Inferior parietal cortex (tissue), 1 donor: ENCODE data around the gene PSG6.
A peak's percentile ranks its signal among the peaks of the same experiment; 100 is the strongest.
"Not testable (repeated sequence)": the region's sequence is repeated elsewhere in the genome, so short reads cannot be mapped to it uniquely, and the experiment has no call there.

ENCODE experiments used
- DNase-seq: peaks from one replicate; pipeline ENCODE4 v3.0.0-alpha.2; 2016; ENCODE audit errors: extremely low spot score

Gene PSG6

DNA sequence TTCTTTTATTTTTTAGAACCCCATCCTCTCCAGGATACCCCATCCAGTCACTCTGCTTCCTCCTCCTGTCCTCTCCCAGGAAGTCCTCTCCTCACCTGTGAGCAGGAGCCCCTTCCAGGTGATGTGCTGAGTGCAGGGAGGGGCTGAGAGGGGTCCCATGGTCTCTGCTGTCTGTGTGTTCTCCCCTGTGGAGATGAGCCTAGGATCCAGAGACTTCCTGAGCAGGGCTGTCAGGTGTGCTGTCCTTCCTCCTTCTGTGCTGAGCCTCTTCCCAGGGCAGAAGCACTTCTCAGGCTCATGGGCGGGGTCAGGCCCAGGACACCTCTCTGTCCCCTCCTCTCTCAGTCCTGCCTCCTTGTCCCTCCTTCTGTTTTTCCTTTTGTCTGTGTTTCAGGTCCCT is at the start of gene PSG6:
Gene PSG6 (minus strand): TSS at position 261 of the 400 bp plus-strand sequence. CDS start 102 bp downstream, at position 159.
- DNase-seq: not testable (repeated sequence)

DNA sequence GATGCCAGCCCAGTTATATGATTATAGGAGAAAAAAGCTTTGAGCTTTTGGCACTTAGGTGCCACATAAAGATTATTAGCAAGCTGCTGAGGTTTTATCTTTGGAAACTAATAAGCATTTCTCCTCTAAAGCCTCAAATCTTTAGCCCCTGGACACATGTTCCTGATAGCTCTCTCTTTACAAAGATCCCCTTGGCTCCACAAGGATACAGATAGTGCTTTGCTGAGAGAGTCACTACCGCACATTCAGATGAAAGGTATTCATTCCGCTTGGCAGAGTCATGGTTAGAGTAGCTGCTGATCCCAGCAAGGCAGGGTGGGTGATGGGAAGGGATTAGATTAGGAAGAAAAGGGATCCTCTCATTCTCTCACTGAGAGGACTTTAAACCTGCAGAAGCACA is 47.5 kb upstream of the PSG6 start:
- DNase-seq: no peak

DNA sequence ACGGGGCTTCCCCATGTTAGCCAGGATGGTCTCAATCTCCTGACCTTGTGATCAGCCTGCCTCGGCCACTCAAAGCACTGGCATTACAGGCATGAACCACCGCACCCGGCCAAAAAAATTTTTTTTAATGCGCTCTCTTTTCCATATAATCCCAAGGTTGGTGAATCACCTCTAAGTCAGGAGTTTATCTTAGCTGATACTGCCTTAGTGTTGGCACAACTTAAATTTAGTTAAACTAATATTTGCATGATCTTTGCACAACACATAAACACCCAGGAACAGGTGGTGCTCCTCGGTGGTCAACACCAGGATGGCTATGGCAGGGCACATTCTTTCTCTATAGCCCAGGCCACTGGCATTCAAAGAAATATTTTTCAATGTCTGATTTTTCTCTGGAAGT is 43.4 kb upstream of the PSG6 start:
- no peak for DNase-seq

DNA sequence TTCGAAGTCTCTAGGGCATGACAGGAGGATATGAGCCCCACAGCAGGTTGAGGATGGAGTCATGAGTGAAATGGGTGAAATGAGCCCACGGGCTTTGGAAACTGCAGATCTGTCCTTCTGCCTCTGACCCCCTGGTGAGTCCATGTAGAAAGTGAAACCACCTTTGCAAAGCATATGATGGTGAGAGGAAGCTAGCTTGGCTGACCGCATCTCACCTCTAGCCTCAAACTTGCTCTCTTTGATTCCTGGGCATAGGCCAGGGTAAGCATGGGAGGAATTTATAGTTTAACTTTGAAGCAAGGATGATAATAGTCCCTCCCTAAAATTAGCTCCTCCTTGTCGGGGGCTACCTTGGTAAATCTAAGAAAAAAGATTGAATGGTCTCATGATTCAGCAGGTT is 34.4 kb upstream of the PSG6 start:
- DNase-seq: not testable (repeated sequence)

DNA sequence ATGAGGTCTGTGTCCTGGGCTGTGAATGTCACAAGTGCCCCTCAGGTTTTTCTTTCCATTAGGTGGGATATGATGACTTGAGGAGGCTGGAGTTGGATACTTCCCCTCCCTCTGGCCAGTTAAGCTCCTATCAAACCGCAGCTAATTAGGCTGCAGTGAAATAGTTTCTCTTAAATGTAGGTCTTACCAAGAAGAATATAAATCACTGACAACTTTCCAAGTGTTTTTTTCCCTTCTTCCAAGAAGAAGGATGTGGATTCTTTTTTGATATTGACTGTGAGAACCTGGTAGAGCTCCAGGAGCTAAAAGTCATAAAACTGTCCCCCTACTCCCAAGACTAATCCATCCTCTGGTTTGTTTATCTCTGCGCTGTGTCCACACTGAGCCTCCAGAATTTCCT is 33.8 kb upstream of the PSG6 start:
- DNase-seq: not testable (repeated sequence)

DNA sequence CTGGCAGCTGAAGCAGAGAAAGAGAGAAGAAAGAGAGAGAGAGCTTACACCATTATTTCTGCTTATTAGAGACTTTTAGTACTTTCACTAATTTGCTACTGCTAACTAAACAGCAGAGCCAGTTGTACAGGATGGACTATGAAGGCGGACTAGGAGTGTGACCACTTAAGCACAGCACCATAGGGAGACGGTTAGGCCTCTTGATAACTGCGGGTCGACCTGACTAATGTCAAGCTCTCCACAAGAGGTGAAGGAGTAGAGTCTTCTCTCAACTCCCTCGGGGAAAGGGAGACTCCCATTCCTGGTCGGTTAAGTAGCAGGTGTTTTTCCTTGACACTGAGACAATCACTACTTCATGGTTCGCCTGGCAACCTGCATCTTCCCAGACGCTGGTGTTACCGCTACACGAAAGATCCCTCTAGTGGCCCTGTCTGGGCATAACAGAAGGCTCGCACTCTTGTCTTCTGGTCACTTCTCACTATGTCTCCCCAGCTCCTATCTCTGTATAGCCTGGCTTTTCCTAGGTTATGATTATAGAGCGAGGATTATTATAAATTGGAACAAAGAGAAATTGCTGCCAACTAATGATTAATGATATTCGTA is 24.6 kb upstream of the PSG6 start:
- no peak for DNase-seq

DNA sequence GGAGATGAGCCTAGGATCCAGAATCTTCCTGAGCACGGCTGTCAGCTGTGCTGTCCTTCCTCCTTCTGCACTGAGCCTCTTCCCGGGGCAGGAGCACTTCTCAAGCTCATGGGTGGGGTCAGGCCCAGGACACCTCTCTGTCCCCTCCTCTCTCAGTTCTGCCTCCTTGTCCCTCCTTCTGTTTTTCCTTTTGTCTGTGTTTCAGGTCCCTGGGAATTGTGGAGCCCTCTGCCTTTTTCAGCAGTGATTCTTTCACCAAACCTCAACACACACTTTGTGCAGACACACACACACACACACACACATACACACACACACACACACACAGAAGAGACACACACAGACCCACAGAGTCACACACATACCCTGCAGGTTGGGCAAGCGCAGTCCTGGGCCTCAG is 19.4 kb upstream of the PSG6 start, which contains the start of gene PSG7:
Gene PSG7 (minus strand): TSS at position 101 of the 400 bp plus-strand sequence. CDS start 131 bp downstream, outside the sequence.
- DNase-seq: not testable (repeated sequence)

DNA sequence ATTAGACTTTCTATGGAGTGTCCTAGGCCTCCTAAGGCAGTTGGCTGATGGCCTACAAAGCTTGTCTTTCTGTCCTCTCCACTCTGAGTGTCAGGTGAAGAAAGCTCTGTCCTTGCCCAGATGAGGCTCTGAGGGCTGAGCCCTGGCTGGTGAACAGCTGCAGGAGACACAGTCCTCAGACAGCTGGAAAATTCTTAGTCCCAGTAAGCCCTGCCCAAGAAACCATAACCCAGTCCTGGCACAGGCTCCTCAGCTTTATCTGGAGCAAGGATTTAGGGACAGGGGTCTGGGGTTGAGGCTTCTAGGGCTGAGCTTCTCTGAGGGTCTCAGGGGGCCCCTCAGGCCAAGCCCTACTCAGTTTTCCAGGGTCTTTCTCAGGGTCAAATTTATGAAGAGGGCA is 17.0 kb upstream of the PSG6 start:
- DNase-seq: not testable (repeated sequence)

DNA sequence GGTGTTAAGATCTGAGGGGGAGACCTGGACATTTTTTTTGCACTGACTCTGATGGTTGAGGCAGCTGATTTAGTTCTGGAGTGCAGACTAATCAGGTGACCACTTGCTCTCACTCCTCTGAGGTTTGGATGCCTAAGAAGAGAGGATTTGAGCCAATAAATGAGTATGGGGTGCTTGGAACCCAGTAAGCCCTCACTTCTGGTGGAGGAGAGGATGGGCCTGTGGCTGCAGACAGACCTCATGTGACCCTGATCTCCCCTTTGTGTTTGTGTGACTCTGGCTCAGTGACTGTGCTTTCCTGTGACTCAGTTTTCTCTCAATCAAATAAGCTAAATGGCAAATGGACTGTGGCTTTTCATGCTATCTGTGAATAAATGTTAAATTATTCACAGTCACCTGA is 16.5 kb upstream of the PSG6 start:
- not testable (repeated sequence) for DNase-seq

DNA sequence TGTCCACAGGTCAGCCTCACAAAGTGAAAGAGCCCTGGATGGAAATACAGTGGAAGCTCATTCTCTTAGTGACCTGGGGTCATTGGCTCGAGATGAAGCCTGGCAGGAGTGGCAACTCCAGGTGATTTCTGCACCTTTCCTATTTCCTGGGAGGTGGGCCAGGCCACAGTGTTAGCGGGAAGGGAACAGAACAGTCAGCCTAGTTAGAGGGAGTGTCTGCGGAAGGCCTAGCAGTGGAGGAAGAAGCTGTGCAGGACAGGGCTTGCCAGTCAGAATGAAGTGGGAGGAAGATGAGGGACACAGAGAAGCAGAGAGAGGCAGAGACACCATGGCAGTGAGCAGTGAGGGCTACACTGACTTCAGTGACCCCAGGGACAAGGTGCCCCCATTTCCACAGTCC is 15.7 kb upstream of the PSG6 start:
- not testable (repeated sequence) for DNase-seq

DNA sequence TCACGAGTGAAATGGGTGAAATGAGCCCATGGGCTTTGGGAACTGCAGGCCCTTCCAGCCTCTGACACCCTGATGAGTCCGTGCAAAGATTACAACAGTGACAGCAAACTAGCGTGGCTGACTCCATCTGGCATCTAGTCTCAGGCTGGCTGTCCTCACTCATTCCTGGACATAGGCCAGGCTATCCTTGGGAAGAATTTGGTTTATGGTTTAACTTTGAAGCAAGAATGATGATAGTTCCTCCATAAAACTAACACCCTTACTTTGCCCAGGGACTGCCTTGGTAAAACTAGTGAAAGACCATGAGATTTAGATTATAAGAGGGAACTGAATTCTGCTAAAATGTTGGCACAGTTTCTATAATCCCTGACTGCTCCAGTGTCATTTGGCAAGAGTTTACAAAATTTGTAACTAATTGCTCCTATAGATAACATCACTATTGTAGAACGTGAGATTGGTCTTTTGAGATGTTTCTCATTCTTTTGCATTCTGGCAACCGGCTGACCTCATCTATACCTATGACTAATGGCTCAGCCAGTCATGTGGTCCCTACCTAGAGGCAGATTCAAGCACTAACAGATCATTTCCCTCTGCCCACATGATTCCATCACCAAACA is 14.9 kb upstream of the PSG6 start:
- peak; percentile 3 for DNase-seq

DNA sequence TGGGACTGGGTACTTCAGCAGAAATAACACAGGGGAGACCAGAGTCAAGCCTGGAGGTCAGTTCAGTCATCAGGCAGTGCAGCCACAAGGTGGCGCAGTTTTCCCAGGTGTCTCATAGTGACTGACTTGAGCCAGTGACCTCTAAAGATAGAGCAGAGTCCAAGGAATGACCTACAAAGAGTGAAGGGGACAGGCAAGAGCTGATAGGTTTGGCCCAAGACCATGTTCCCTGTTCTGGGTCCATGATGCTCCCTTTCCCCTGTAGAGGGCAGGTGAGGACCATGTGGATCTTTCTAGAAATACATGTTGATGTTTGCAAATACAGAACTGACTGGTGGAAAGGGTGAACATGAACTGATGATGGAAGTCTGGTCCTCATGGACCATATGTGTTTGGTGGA is 12.5 kb upstream of the PSG6 start:
- DNase-seq: not testable (repeated sequence)

DNA sequence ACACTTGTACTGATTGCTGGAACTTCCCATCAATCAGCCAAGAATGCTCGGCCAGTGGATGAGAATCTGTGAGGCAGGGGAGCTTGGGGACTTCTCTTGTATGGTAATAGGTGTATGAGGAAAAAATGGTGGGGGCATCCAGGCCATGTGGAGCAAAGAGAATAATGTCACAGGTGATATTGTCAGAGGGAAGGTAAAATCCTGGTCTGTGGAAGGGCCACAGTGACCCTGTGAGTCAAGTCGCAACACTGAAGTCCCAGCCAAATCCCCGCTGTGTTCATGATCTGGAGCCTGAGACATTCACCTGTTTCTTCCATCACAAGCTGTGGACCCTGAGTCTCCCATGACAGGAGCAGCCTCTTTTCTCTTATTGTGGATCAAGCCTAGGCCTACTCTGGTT is 11.2 kb upstream of the PSG6 start:
- DNase-seq: no peak

DNA sequence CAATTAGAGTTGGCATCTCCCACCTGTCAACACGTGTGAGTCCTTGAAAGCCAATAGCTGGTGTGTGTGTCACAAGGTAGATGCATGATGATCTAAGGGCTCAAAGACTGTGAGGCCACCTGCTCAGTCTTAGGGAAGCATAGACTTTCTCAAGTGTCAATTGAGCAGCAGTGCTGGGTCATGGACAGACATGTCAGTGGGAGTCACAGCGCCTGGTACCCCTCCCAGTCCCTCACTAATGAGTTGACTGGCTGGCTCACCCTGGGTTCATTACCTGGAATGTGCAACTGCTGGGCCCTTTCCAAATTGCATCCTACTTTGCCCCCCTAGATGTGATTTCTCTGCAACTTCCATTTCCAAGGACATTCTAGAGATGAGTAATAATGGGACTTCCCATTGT is 9.1 kb upstream of the PSG6 start:
- DNase-seq: no peak

DNA sequence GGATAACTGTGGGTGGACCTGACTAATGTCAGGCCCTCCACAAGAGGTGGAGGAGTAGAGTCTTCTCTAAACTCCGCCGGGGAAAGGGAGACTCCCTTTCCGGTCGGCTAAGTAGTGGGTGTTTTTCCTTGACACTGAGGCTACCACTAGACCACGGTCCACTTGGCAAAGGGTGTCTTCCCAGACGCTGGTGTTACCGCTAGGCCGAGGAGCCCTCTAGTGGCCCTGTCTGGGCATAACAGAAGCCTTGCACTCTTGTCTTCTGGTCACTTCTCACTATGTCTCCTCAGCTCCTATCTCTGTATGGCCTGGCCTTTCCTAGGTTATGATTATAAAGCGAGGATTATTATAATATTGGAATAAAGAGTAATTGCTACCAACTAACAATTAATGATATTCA is 5.4 kb upstream of the PSG6 start:
- DNase-seq: not testable (repeated sequence)

DNA sequence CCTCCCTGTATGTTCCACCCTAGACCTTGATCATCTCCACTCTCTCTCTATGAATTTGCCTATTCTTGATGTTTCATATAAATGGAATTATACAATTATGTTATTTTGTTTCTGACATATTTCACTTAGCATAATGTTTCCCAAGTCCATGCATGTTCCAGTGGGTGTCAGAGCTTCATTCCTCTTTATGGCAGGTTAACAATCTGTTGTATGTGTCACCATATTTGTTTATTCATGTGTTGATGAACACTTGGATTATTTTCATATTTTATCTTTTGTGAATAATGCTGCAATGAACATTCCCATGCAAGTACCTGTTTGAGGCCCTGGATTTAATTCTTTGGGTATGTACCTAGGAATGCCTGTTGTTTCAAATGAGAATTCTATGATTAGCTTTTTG is 3.3 kb upstream of the PSG6 start:
- DNase-seq: not testable (repeated sequence)

DNA sequence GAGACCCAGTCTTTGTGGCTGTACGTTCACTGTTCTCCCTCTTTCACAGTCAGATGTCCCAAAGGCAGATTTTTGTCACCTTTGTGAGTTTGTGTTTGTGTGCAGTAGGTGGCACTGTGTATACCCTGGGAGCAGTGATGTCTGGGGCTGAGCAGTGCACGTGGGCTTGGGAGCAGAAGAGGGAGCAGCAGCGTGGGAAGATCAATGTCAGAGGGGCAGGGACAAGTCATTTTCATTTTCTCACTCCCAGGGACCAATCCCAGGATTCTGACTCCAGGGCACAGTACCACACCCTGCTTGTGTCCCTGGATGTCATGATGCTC is 2.0 kb upstream of the PSG6 start:
- DNase-seq: no peak

DNA sequence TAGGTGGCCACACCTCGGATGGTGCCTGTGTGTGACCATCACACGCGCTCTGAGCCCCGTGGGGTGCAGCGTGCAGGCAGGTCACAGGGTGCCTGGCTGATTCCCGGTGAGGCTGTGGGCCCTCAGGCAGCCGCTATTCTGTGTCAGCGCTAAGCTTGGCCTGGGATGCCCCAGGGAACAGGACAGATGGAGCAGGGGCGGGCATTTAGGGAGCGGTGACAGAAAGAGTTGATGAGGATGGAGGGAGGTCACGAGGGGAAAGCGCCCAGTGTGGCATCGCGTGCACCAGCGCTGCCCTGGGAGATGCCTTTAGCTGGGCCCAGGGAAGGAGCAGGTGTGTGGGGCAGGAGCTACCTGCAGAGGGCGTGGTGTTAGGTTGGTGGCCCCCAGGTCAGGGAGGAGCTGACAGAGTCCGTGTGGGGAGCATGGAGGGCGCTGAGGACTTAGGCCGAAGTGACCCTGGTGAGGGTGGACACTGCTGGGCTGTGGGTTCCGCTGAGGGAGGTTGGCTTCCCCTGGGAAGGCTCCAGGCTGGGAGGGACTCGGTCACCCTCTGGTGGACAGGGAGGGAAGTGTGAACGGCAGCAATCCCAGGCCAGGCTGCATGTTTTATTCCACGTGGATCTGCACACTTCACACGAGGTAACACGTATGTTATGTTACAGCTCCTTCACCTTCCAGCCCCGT is 1.5 kb upstream of the PSG6 start:
- not testable (repeated sequence) for DNase-seq

DNA sequence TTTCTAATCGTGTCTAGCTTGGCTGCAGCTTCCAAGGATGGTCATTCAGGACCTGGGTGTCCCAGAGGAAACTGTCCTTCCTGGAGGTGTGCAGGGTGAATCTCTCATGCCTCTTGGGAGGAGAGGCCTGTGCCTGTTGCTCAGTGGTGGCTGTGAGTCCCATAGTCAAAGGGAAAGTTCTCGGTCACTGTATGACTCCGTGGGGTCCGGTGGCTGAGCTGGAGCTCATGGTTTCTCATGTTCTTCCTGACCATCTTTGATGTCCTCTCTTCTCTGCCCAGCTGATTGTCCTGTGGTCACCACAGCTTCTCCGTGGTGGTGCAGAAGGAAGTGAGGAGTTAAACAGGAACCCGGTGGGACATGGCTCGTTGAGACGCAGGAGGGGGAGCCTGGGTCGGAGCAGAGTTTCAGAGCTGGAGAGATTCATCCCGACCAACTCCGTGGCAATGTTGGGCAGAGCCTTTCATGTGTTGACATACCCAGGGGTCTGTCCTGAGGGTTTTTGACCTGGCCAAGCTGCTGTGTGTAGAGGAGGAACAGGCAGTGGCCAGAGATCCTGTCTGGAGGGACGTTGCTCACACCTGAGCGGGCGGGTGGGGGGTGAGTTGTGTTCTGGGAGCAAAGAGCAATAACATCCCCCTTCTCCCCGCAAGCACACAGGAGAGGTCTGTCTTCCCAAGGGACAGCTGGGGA is 829 bp upstream of the PSG6 start:
- DNase-seq: not testable (repeated sequence)

DNA sequence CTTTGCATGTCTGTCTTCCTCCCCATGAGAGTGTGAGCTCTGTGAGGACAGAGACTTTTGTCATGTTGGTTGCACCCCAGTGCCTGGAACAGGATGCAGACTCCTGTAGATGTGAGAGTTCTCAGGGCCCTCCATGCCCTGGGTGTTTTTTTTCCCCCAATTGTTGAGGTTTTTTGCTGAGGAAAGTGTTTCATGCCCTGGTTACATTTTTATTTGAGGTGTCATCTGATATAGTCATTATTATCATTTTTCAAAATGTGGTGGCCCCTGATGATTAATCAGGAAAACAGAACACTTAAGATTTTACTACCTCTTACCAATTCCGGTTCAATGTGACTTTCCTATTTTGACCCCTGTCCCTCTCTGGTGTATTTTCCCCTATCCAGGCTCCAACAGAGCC is 763 bp downstream of the PSG6 start:
- DNase-seq: not testable (repeated sequence)

DNA sequence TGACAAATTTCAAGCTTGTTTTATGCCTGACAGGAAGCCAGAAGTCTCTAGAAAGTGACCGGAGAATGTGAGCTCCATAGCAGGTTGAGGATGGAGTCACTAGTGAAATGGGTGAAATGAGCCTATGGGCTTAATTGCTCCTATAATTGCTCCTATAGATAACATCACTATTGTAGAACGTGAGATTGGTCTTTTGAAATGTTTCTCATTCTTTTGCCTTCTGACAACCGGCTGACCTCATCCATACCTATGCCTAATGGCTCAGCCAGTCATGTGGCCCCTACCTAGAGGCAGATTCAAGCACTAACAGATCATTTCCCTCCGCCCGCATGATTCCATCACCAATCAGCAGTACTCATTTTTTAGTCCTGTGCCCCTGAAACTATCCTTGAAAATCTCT is 4.2 kb downstream of the PSG6 start:
- not testable (repeated sequence) for DNase-seq

DNA sequence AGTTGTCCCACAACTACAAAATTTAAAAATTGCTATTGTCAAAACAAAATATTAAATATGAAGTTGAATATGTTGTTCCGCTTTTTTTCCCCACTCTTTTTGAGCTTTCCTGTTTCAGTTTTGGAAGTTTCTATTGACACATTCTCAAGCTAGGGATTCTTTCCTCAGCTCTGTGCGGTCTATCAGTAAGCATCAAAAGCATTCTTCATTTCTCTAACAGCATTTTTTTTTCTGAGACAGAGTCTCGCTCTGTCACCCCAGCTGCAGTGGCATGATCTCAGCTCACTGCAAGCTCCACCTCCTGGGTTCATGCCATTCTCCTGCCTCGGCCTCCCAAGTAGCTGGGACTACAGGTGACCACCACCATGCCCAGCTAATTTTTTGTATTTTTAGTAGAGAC is 4.8 kb downstream of the PSG6 start:
- not testable (repeated sequence) for DNase-seq

DNA sequence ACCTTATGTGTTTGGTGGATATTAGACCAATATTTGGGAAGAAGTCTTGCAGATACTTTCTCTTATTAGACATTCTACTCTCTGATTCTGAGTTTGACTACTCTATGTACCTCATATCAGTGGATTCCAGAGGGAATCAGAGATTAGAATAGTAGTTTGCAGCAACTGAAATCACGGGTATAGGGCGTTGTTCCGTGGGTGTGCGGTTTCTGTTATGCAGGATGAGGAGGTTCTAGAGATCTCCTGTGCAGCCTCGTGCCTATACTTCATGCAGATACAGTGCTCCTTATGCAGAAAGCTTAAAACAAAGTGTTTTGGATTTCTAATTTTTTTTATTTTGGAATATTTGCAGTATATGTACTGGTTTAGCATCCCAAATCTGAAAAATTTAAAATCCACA is 6.0 kb downstream of the PSG6 start:
- DNase-seq: not testable (repeated sequence)
